ENCODE results near the gene ALG2.

Gene ALG2

DNA sequence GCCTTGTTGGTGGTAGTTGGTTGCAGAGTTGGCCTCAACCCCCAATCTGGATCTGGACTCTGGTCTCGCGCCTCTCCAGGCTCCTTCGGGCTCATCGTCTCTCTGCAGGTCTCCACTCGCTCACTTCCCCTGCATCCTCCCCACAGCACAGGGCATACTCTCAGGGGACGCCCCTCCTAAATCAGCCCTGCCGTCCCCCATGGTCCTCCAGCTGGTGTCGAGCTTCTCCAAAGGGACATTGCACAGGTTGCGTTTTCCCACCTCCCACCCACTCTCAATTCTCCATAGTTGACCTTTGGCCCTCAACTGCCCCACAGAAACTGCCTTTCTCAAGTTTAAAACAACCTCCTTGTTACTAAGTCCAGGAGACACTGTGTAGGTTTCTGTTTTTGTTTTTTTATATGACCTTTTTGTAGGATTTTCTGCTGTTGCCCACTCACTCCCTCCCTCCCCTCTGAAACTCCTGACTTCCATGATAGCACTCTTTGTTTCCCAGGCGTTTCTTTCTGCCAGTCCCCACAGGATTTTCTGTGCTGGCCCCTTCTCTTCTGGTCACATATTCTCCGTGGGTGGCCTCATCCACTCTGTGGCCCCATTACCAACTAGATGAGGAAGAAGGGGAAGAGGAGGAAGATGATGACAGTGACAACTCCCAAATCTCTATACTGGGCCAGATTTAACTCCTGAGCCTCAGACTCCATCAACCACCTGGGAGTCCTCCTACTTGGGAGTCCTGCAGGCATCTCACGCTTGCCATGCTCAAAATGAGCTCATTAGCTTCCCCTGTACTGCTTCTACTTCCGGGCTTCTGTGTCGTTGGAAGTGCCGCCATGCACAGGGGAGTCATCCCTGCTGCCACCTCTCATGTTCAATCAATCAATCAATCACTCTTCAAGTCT lies 50.3 kb downstream of the ALG2 start:
- no peak for DNase-seq

- no peak for DNase-seq
These were observed 51.6 kb downstream of the ALG2 start for GRCh38 chr9:99169982-99170761.

- no peak for DNase-seq
These were observed 52.7 kb downstream of the ALG2 start for GRCh38 chr9:99169086-99169485.

DNA sequence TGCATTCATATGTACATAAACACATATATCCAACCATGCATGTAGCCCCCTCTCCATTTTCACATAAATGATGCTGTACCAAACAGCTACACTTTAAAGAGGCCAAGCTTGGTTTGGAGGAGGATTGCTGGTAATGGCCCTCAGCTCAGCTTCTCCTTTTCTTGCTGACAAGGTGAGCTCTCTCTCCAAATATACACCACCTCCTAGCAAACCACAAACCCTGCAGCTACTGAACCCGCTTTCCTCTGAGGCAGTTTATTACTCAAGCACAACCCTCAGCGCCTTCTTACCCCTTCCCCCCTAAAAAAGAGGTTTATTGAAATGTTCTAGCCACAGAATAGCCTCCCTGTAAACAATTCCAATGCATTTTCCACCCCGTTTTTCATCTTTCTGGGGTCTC lies 54.0 kb downstream of the ALG2 start:
- DNase-seq, result no peak

DNA sequence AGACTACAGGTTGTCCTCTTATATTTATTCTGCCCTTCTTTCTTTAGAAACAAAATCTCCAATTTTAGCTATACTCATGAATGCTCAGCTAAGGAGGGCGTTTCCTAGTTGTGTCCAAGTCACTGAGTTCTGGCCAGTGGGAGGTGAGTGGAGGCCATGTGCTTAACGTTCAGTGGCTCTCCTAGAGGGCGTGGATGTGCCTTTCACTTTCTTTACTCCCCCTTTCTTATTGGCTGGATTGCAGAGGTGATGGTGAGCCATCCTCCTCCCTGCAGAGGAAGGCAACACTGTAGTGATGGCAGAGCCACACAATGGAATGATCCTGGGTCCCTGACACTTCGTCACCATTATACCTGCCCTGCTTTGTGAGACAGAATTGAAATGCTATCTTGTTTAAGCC lies 54.6 kb downstream of the ALG2 start:
- DNase-seq, result no peak
